Esophagus squamous epithelium (tissue), 4 donors: ENCODE results near the gene IQCK.

ENCODE experiments used
- POLR2A ChIP-seq, 4 donors: fragments of 450-650 bp; IDR thresholded peaks; one replicate each; pipeline ENCODE4 v1.6.1; 2017; ENCODE audit warnings: antibody characterized with exemption in 4 of 4, mild to moderate bottlenecking in 4 of 4, moderate library complexity in 3 of 4
- TF ChIP-seq, protein P1 (sequence below), 6 experiments: fragments of 450-650 bp in 4 of 6; fragments of 200-600 bp in 2 of 6; sonication (generic) in 2 of 6; IDR thresholded peaks; one replicate each; pipeline ENCODE4 v1.5.1; 2016 to 2019; ENCODE audit warnings: antibody characterized with exemption in 6 of 6, mild to moderate bottlenecking in 4 of 6, moderate library complexity in 4 of 6

DNA sequence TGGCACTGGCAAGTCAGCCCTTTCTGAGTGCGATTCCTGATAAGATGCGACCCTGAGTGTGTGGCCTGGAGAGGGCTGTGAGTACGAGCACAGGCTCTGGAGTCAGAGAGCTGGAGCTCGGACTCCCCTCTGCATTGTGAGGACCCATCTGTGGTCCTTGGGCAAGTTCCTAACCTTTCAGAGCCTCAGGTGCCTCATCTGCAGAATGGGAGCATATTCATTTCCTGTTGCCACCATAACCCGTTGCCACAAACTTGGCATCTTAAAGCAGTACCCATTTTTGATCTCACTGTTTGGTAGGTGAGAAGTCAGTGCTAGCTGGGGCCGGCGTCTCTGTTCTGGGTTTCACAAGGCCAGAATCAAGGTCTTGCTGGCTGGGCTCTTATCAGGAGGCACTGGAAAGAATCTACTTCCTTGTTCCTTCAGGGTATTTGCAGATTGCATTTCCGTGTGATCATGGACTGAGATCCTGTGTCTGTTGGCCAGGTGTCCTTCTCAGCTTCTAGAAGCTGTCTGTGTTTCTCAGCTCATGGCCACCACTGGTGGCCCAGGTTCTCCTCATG, 20.2 kb upstream of the IQCK start:
- TF ChIP-seq POLR2A (IDR thresholded peaks at IDR 0.05) = no peak
- TF ChIP-seq, protein P1, sequence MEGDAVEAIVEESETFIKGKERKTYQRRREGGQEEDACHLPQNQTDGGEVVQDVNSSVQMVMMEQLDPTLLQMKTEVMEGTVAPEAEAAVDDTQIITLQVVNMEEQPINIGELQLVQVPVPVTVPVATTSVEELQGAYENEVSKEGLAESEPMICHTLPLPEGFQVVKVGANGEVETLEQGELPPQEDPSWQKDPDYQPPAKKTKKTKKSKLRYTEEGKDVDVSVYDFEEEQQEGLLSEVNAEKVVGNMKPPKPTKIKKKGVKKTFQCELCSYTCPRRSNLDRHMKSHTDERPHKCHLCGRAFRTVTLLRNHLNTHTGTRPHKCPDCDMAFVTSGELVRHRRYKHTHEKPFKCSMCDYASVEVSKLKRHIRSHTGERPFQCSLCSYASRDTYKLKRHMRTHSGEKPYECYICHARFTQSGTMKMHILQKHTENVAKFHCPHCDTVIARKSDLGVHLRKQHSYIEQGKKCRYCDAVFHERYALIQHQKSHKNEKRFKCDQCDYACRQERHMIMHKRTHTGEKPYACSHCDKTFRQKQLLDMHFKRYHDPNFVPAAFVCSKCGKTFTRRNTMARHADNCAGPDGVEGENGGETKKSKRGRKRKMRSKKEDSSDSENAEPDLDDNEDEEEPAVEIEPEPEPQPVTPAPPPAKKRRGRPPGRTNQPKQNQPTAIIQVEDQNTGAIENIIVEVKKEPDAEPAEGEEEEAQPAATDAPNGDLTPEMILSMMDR (IDR thresholded peaks at IDR 0.05) = no peak
